Hippocampal formation (tissue), 2 donors: ENCODE measurements around the gene TFAP2A.

Experiments
- DNase-seq, 2 donors: peaks; one replicate each; lab custom pipeline; 2025; lab: John Stamatoyannopoulos, UW

TFAP2A gene

GRCh38 chr6:10399451-10399850 lies 15.4 kb downstream of the TFAP2A start:
- DNase-seq = no peak

- DNase-seq = no peak
These were observed 16.2 kb downstream of the TFAP2A start for GRCh38 chr6:10398446-10399218.

GRCh38 chr6:10397756-10398445 lies 17.0 kb downstream of the TFAP2A start:
- no peak for DNase-seq

GRCh38 chr6:10396785-10397184 lies 18.1 kb downstream of the TFAP2A start:
- no peak for DNase-seq

- DNase-seq = no peak
These were observed 18.9 kb downstream of the TFAP2A start for GRCh38 chr6:10395704-10396546.

- no peak for DNase-seq
These were observed 19.6 kb downstream of the TFAP2A start for GRCh38 chr6:10395171-10395703.

GRCh38 chr6:10393544-10394225 lies 21.2 kb downstream of the TFAP2A start:
- DNase-seq = no peak

- no peak for DNase-seq
These were observed 23.1 kb downstream of the TFAP2A start for GRCh38 chr6:10391799-10392198.

- DNase-seq = no peak
These were observed 23.6 kb downstream of the TFAP2A start for GRCh38 chr6:10391299-10391630.

- DNase-seq = no peak
These were observed 24.2 kb downstream of the TFAP2A start for GRCh38 chr6:10390495-10391298.

GRCh38 chr6:10389739-10390494 lies 25.0 kb downstream of the TFAP2A start:
- no peak for DNase-seq

GRCh38 chr6:10386756-10387654 lies 27.9 kb downstream of the TFAP2A start:
- no peak for DNase-seq

- DNase-seq = no peak
These were observed 28.7 kb downstream of the TFAP2A start for GRCh38 chr6:10386220-10386619.

- no peak for DNase-seq
These were observed 29.2 kb downstream of the TFAP2A start for GRCh38 chr6:10385524-10386132.

- no peak for DNase-seq
These were observed 30.0 kb downstream of the TFAP2A start for GRCh38 chr6:10384610-10385523.

GRCh38 chr6:10384091-10384609 lies 30.7 kb downstream of the TFAP2A start:
- DNase-seq = no peak

- DNase-seq = no peak
These were observed 31.4 kb downstream of the TFAP2A start for GRCh38 chr6:10383331-10384090.
